Pulmonary artery endothelial cell (primary cell): ENCODE results near the gene TARDBP. TPM values are rescaled to one million over a fixed set of nuclear protein-coding genes. Genes with fewer than 3 reads are reported as not detected.
"Not testable (repeated sequence)": the region's sequence is repeated elsewhere in the genome, so short reads cannot be mapped to it uniquely, and the experiment has no call there.

Experiments used
- DNase-seq: peaks from one replicate; pipeline ENCODE4 v3.0.0-alpha.2; 2011; ENCODE audit warnings: low read depth, low spot score
- total RNA-seq: library from RNA; depleted of rRNA; stranded (reverse); fragments of >200 nt; gene quantifications from 2 replicates; pipeline ENCODE4 v1.2.3, GENCODE V29; 2014

The TARDBP gene
- total RNA-seq, 1 donor from 2014 or later: 86.8 TPM

GRCh38 chr1:11059155-11059967 lies 46.9 kb downstream of the TARDBP start:
- no peak for DNase-seq

- DNase-seq: peak; percentile 63
Observed at GRCh38 chr1:11059968-11060830, 47.7 kb downstream of the TARDBP start, which contains the start of gene SRM. SRM (minus strand) TSS chr1:11060018; CDS start chr1:11059943, 75 bp downstream.

DNA sequence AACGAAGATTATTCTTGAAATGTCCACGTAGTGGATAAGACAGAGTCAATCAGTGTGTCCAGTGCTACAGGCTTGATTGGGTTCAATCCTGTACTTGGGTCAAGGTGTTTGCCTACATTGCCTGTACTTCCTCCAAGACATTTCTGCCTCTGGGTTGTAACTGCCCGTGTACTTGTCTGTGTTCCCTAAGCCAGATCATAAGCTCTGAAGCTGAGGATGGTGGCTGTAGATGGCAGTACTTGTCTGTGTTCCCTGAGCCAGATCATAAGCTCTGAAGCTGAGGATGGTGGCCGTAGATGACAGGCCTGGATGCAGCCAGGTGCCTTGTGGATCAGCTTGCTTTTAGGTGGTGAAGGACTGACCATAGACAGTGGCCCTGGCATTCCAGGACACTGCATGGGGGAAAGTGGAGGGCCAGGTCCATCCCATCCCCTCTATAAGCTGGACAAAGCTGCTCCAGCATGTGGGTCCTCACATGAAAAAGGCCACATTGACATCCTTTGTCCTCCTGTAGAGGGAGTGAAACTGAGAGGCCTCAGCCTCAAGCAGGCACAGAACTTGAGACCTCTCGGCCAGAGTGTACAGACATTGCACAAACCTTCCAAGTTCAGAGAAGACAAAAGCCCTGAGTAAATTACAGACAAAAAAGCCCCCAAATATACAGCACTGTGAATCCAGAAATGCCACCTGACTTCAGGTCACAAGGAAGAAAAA lies 49.4 kb downstream of the TARDBP start:
- DNase-seq: no peak

- DNase-seq: no peak
Observed at GRCh38 chr1:11062965-11063401, 50.5 kb downstream of the TARDBP start.

- not testable (repeated sequence) for DNase-seq
Observed at GRCh38 chr1:11063937-11064537, 51.6 kb downstream of the TARDBP start.

DNA sequence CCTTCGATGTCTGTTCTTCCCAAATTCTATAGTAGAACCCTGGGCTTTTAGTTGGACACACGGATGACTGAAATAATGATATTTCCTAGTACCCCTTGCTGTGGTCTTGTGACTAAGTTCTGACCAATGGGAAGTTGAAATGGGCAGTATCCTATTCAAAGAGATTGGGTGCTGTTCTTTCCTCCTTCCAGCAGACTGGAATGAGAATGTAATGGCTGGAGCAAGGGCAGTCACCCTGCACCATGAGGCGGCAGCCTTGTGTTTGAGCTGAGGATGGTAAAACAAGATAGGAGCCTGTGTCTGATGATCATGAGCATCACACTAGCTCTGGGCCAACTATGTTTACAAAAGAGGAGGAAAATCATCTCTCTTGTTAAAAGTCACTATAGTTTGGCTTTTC lies 52.5 kb downstream of the TARDBP start:
- DNase-seq: no peak

GRCh38 chr1:11065796-11066195 lies 53.3 kb downstream of the TARDBP start:
- no peak for DNase-seq

GRCh38 chr1:11067716-11068599 lies 55.5 kb downstream of the TARDBP start:
- DNase-seq: no peak

DNA sequence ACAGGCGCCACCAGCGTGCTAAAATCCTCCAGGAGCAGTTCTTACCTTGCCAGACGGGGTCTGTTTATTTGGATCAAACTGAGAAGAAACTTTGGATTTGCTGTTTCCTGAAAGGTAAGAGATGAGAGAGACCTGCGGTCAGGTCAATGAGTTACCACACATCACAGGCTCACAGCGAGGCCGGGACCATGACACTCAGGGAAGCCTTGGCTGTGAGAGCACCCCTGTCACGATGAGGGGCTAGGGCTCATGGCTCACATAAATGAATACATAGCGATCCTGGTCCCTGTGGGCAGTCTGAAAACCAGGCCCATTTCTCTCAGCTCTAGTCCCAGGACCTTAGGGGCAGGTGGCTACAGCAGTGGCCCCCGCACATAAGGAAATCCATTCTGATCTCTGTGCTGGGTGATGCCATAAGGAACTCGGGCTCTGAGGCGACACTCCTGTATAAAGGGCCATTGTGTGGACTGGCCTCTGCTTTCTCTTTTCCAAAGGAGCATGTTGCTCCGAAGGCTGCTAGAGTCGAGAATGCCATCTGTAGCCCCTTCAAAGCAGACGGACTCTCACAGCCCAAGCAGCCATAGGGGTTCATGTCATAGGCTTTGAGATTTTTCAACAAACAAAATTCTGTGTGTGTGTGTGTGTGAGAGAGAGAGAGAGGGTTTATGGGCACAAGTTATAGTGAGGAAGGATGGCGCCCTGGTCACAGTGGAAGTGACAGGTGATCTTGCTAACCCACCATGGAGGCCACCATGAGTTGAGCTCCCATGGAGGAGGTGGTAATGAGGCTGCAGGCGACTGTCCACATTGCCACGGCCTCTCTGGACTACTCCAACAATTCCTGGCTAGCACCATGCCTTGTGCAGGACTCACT lies 56.4 kb downstream of the TARDBP start:
- no peak for DNase-seq

- DNase-seq: no peak
Observed at GRCh38 chr1:11070876-11071275, 58.4 kb downstream of the TARDBP start.

DNA sequence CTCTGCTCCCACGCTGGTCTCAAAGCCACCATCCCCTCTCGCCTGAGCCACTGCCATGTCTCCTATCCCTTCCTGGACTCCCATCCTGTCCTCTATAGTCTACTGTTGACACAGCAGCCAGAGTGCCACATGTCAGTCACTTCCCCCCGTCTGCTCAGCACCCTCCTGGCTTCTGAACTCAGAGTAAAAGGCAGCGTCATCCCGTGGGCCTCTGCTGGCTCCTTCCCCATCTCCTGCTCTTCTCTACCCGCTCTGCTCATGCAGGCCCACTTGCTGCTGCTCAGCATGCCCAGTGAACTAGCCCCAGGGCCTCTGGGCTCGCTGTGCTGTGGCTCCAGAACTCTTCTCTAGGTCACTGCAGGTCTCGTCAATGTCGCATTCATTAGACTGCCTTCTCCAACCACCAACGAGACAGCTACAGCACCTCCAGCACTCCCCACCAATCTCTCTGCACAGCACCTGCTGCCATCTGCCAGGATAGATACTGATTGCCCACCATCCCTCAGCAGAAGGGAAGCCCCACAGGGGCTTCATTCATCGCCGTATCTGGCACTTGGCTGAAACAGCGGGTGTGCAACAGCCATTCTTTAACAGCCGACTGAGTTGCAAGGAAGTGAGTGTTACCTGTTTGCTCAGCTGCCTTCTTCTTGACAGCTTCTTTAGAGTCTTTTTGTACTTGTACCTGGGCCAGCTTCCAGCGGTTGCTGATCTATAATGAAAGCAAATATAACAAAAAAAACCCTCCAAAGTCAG lies 59.2 kb downstream of the TARDBP start:
- DNase-seq: no peak

DNA sequence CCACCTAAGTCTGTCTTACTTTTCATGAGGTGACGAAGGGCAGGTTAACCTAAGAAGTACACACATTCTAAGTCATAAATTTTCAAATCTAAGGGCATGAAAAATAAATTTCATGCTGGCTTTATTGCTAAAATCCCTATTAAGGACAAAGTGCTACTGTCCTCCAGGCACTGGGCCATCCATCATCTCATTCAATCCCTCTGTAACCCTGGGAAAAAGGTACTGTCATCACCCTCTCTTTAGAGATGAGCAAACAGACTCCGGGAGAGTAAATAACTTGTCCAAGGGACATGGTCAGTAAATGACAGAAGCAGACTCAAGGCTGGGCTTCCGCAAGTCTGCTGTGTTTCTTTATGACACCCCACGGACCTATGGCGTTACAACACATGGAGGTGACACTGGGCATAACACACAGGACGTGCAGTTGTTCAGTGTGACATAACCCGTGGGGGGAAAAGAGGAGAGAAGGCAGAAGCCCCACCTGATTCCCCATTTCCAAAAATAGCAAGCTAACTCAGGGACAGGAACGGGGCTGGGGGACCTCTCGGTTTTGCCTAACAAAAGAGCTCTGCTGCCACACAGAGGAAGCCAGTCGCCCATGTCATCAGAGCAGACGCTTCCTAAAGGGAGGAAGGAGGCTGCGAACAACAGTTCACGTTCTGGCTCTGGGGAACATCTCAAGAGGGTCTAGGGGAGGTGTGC lies 59.9 kb downstream of the TARDBP start:
- no peak for DNase-seq

- not testable (repeated sequence) for DNase-seq
Observed at GRCh38 chr1:11073398-11073797, 60.9 kb downstream of the TARDBP start.

Other genes starting within 250 kb of the TARDBP start
- 0.99 and 2.3 TPM in 2 replicates for gene CASZ1, start 216.0 kb upstream of the TARDBP start, total RNA-seq
- 0.04 TPM in 1 of 2 replicates, not detected in the other for gene MASP2, start 34.6 kb downstream of the TARDBP start, total RNA-seq
- 15.7 and 22.7 TPM in 2 replicates for gene SRM, start 47.4 kb downstream of the TARDBP start, total RNA-seq
- 54.7 and 68.9 TPM in 2 replicates for gene EXOSC10, start 87.2 kb downstream of the TARDBP start, total RNA-seq
- not detected in 2 replicates for gene ANGPTL7, start 176.7 kb downstream of the TARDBP start, total RNA-seq
- gene MTOR, start 249.9 kb downstream of the TARDBP start, total RNA-seq: 42.7 and 69.5 TPM in 2 replicates